ENCODE results near the gene LTBP3. TPM values are rescaled to one million over a fixed set of nuclear protein-coding genes. Genes with fewer than 3 reads are reported as not detected.

The LTBP3 gene
- total RNA-seq, 1 donor from 2014 or later: 1.7 TPM

- no peak for TF ChIP-seq CTCF (IDR thresholded peaks at IDR 0.05; ENCODE audit: unreplicated experiment)
- Mint-ChIP-seq H3K27me3 (ENCODE audit: unreplicated experiment) (peaks cover 15% of the 10 kb centered on the region), H3K27ac (ENCODE audit: unreplicated experiment) (peak overlapping the region; percentile 98), H3K4me3 (ENCODE audit: unreplicated experiment) (peak overlapping the region; percentile 88), H3K9me3 (ENCODE audit: unreplicated experiment) (no peaks in the 10 kb centered on the region), H3K4me1 (ENCODE audit: unreplicated experiment) (peaks cover 34% of the 10 kb centered on the region), H3K36me3 (ENCODE audit: low read depth, unreplicated experiment) (peaks cover 5% of the 10 kb centered on the region)
- DNase-seq (ENCODE audit: low spot score): peak; percentile 99
Measured at GRCh38 chr11:65497141-65498041, 60.8 kb downstream of the LTBP3 start.

- no peak for DNase-seq (ENCODE audit: low spot score)
- no peak for TF ChIP-seq CTCF (IDR thresholded peaks at IDR 0.05; ENCODE audit: unreplicated experiment)
- Mint-ChIP-seq H3K9me3 (ENCODE audit: unreplicated experiment) (no peaks in the 10 kb centered on the region), H3K27ac (ENCODE audit: unreplicated experiment) (peak overlapping the region; percentile 98), H3K4me3 (ENCODE audit: unreplicated experiment) (peak overlapping the region; percentile 88), H3K27me3 (ENCODE audit: unreplicated experiment) (peaks cover 12% of the 10 kb centered on the region), H3K4me1 (ENCODE audit: unreplicated experiment) (peaks cover 38% of the 10 kb centered on the region), H3K36me3 (ENCODE audit: low read depth, unreplicated experiment) (peaks cover 5% of the 10 kb centered on the region)
Measured at GRCh38 chr11:65496304-65497140, 61.6 kb downstream of the LTBP3 start.

- Mint-ChIP-seq H3K27me3 (ENCODE audit: unreplicated experiment) (peaks cover 22% of the 10 kb centered on the region), H3K9me3 (ENCODE audit: unreplicated experiment) (no peaks in the 10 kb centered on the region), H3K36me3 (ENCODE audit: low read depth, unreplicated experiment) (peaks cover 5% of the 10 kb centered on the region), H3K4me1 (ENCODE audit: unreplicated experiment) (peaks cover 63% of the 10 kb centered on the region), H3K27ac (ENCODE audit: unreplicated experiment) (peak overlapping the region; percentile 42), H3K4me3 (ENCODE audit: unreplicated experiment) (no peak overlapping the region)
- TF ChIP-seq CTCF (IDR thresholded peaks at IDR 0.05; ENCODE audit: unreplicated experiment): no peak
- no peak for DNase-seq (ENCODE audit: low spot score)
Measured at GRCh38 chr11:65493367-65494176, 64.6 kb downstream of the LTBP3 start.

- Mint-ChIP-seq H3K4me1 (ENCODE audit: unreplicated experiment) (peaks cover 65% of the 10 kb centered on the region), H3K27ac (ENCODE audit: unreplicated experiment) (peak overlapping the region; percentile 74), H3K27me3 (ENCODE audit: unreplicated experiment) (peaks cover 25% of the 10 kb centered on the region)
Measured at GRCh38 chr11:65492637-65493366, 65.4 kb downstream of the LTBP3 start.

More at GRCh38 chr11:65492637-65493366, 65.4 kb downstream of the LTBP3 start:
- Mint-ChIP-seq H3K36me3 (ENCODE audit: low read depth, unreplicated experiment) (peaks cover 5% of the 10 kb centered on the region), H3K4me3 (ENCODE audit: unreplicated experiment) (peak overlapping the region; percentile 79), H3K9me3 (ENCODE audit: unreplicated experiment) (no peaks in the 10 kb centered on the region)
- DNase-seq (ENCODE audit: low spot score): no peak
- no peak for TF ChIP-seq CTCF (IDR thresholded peaks at IDR 0.05; ENCODE audit: unreplicated experiment)
